HG02763 (cell line): ENCODE data around the gene SHANK1.
A peak's percentile ranks its signal among the peaks of the same experiment; 100 is the strongest.

Experiments
- ATAC-seq: cut with Tn5 transposase; IDR thresholded peaks from one replicate; pipeline ENCODE4 v1.9.1; 2021; ENCODE audit warnings: mild to moderate bottlenecking, moderate library complexity; ENCODE audit not compliant: unreplicated experiment

SHANK1 gene

GRCh38 chr19:50693064-50693975 lies 26.3 kb downstream of the SHANK1 start:
- ATAC-seq = no peak

DNA sequence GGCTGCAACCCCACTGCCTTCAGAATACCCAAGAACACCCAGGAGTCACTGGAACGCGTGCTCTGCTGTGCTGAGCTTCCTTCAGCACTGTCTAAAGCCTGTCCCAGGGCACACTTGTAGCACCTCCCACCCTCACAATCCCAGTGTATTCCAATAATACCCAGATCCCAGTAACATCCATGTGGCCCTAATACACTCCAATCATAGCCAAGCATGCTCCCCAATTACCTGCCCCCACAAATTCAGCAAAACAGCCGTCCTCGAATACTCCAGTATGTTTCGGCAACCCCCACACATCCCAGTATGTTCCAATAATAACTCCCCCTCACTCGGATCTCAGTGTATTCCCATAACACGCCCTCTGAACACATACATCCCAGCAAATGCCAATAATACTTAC lies 29.2 kb downstream of the SHANK1 start:
- ATAC-seq = no peak

- ATAC-seq = no peak
Observed at GRCh38 chr19:50688766-50689165, 30.8 kb downstream of the SHANK1 start.

GRCh38 chr19:50686310-50687032 lies 33.1 kb downstream of the SHANK1 start:
- no peak for ATAC-seq

GRCh38 chr19:50679177-50680125 lies 40.2 kb downstream of the SHANK1 start:
- peak; percentile 65 for ATAC-seq

GRCh38 chr19:50678323-50678722 lies 41.3 kb downstream of the SHANK1 start:
- no peak for ATAC-seq

DNA sequence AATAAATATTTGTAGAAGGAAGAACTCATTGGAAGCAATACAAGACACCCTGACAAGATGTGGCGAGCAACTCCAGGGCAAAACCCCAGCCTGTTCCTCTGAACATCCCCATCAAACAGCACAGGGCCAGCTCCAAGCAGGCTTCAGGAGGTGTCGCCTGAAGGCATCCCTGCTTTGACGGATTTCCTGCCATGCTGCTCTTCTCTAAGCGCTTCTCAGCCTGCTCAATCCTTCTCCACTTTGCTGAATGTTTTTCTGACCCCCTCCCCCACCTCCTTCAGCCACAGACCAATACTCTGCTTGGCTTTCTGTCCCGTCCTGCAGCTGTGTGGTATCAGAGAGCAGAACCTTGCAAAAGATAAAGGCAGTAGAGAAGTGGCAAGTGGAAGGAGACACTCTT lies 42.0 kb downstream of the SHANK1 start:
- ATAC-seq = no peak

DNA sequence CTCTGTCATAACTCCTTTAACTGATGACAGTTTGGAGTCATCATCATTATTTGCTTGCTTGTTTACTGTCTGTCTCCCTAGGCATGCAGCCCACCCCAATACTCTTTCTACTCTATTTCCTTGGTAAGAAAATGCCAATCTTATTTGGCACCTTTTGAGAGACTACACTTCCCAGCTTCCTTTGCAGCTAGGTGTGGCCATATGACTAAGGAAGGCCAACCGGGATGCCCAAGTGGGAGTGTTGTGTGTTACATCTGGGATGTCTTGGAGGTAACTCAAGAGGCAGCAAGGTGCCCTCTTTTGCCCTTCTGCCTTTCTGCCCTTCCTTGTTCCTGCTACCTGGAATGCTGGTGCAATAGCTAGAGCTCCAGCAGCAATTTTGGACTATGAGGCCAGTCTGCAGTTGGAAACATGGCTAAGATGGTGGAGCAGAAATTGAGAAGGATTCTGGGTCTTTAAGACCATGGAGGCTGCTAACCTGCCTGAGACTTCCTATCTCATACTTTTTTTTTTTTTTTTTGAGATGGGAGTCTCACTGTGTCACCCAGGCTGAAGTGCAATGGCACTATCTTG lies 42.9 kb downstream of the SHANK1 start:
- no peak for ATAC-seq

GRCh38 chr19:50673118-50673517 lies 46.5 kb downstream of the SHANK1 start:
- ATAC-seq = no peak

GRCh38 chr19:50670102-50670380 lies 49.6 kb downstream of the SHANK1 start:
- no peak for ATAC-seq

DNA sequence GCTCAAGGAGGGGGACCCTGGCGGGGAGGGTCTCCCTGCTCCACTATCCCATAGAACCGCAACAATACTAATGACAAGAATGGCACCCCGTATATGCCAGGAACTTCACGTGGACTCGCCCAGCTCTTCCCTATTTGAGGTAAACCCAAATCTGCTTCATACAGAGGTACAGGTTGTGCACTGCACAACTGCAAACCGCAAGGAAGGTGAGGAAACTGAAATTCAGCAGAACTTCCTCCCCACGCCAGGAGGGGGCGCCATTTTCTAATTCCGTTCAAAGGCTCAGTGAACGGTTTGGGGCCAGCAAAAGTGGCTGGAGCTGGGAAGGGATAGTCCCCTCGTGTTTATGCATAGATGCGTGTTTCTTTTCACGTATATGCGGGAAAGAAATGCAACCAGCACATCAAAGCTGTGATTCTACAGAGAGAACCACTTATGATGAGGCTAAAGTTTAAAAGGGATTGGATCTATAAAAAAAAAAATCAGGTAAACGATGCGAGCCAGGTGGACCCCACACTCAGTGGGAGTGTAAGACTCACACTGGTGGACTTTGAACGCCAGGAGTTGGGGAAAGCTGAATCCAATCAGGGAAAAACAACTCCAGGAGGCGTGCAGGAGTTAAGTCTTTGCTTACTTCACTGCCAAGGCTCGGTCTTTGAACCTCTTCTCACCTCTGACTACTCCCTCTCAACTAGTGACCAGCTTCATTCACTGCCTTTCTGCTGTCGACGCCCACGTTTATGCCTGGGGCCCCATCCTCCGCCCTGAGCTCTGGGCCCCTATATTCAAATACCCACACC lies 50.1 kb downstream of the SHANK1 start:
- no peak for ATAC-seq

DNA sequence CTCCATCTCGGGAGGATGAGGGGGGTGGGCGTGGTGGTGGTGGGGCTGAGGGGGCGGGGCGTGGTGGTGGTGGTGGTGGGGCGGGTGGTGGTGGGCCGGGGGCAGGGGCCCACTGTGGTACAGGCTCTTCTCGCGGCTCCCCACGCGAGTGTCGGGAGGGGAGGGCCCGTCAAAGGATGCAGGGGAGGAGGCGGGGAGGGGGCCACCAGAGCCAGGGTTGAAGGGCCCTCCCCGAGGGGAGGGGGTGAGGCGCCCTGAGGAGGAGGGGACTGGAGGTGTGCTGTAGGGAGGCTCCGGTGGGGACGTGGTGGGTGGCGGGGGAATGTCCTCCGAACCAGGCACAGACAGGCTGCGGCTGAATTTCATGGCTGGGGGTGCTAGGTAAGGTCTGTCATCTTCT lies 50.7 kb downstream of the SHANK1 start:
- no peak for ATAC-seq

DNA sequence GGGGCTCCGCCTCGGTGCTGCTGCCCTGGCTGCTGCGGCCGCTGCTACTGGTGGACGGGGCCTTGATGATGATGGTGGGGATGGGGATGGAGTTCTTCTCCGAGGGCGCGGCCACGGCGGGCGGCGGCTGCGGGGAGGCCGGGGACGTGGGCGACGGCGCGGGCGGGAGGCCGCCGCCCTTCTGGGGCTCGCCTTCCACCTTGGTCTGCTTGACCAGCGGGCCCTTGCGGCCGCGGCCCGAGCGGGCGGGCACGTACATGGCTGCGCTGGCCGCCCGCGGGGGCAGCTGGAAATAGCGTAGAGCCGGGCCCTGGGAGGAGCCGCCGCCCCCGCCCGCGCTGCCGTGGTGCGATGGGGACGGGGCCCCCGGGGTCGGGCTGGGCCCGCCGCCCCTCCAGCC lies 51.2 kb downstream of the SHANK1 start:
- ATAC-seq = no peak

- no peak for ATAC-seq
Observed at GRCh38 chr19:50667759-50668231, 51.8 kb downstream of the SHANK1 start.

GRCh38 chr19:50667177-50667758 lies 52.3 kb downstream of the SHANK1 start:
- no peak for ATAC-seq

DNA sequence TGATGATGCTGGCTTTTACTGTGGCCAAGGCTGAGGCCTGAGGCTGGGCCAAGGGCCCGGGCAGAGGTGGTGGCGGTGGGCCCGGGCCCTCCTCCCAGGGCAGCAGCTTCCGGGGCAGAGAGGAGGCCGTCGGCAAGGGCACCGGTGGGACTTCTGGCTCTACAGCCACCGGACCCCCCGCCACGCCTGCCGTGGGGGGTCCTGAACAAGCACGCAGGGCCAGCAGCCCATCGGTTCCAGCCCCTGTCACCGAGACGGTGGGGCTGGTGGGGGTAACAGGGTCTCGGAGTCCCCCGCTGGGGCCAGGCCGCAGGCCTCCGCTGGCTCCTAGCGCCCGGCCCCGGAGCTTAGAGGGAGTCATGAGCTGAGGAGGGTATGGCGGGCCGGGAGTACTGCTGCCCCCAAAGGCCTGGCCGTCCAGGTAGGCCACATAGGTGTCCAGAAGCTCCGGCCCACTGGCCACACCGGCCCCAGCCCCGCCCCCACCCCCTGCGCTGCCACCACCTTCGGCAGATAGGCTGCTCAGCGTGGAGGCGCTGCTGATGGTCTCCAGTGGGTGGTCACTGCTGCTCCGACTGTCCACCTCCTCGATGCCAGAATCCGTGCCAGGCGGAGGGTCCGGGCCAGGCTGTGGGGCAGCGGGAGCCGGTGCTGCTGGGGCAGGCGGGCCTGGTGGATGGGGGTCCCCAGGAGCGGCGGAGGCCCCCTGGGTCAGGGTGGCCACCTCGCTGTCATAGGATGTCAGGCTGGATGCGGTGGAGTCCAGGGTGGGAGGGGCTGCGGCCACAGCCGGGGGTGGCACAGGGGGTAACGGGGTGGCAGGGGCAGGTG lies 53.0 kb downstream of the SHANK1 start:
- ATAC-seq = no peak

DNA sequence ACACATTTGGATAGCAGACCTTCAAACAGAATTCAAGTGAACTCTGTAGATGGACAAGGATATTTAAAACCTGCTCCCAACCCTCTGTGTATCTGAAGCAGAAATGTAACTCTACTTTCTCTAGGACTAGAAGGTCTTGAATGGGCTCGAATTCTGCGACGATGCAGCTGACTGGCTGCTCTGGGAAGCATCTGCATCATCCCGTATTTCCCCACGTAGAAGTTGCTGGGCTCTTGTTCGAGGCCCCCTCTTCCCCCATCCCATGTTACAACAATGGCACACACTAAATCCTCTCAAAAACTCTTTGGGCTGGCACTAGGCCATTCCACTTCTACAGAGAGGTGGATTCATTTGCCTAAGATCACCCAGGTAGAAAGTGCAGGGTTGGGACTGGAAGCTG lies 55.4 kb downstream of the SHANK1 start:
- ATAC-seq = no peak

- ATAC-seq = no peak
Observed at GRCh38 chr19:50663482-50663790, 56.2 kb downstream of the SHANK1 start.
